Stimulated activated CD4-positive, alpha-beta T cell treated with anti-CD3 and anti-CD28 coated beads, Interleukin-1b, Interleukin-23, amount 100 ng/mL, for 4 hours (primary cell): ENCODE data around the gene SULF2.

ENCODE experiments used
- DNase-seq, 2 donors: peaks; one replicate each; pipeline ENCODE4 v3.0.0-alpha.2; 2020; ENCODE audit warnings: low read depth in 2 of 2

SULF2 gene

GRCh38 chr20:47762699-47763268 is 22.5 kb downstream of the SULF2 start:
- DNase-seq: no peak

DNA sequence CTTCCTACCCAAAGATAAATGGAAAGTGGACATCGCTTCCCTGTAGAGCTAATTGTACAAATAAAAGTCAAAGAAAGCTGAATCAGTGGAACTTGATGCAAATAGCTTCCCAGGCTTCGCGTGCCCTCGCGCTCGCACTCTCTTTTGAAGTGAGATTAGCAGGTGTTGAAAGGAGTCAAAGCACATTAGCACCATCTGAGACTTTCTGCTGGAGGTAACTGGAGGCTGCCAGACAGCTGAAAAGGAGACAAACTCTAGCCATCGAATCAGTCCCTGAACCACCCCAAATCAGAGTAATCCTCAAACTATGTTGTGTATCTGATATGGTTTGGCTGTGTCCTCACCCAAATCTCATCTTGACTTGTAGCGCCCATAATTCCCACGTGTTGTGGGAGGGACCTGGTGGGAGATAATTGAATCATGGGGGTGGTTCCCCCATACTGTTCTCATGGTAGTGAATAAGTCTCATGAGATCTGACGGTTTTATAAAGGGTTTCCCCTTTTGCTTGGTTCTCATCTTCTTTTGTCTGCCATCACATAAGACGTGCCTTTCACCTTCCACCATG is 23.7 kb downstream of the SULF2 start:
- DNase-seq: no peak

DNA sequence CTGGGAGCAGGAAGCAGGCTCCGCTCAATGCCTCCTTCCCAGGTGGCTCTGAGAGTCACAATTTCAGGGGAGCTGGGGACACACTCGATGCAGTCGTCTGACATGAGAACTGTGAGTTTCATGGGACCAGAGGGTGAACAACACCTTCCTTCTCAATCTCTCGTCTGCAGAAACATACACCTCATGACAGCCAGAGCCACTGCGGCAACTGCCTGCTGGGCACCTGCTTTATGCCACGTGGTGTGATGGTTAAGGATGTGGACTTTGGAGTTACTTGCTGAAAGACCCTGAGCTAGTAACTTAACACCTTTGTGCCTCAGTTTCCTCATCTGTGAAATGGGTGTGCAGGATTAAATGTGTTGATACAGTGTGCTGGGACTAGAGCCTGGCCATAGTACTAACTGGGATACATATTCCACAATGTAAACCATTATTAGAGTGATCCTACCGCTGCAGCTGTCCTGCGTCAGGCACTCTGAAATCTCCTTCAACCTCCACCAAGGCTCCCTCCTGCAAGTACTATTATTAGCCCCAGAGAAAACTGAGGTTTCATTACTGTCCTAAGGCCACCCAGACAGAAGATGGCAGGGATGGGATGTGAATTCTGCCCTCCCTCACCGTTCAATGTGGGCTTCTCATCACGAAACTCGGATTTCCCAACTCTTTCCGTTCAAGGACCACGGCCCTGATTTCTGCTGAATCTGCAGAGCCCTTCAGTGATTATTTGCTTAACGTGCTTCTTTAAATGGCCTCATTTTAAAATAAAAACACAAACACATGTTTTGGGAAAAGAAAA is 24.4 kb downstream of the SULF2 start:
- DNase-seq: no peak

DNA sequence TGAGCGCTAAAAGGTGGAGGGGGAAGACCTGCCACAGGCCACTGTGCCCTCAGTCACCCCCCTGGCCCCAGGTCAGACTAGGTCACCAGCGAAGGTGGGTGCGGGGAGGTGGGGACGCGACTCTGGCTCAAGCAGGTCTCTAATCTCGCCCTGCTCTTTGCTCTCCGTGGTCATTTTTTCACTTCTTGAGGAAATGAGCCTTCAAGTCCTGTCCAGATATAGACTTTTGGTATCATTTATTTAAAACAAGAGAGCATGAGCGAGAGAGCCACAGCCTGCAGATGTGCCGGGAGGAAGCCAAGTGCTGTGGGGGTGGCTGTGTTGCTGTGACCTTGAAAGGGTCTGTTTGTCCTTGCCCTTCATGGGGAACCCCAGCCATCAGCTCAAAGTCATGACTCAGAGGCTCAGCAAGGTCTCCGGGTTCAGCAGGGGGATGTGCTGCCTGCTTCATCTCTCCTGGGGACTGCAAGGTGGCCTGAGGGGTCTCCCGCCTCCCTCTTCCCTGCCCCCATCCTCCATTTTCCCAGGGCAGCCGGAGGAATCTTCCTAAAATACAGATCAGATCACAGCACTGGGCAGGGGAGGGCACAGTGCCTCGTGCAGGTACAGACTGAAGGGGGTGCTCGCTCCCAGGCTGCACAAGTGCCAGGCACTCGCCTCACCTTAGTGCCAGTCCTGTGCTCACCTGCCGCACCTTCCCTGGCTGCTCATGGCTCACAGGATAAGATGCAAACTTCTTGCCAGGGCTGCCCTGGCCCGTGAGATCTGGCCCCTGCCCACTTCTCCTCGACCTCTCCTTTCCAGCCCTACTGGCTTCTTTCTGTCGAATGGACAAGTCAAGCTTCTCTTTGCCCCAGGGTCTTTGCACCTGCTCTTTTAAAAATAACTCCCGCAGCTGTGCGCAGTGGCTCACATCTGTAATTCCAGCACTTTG is 26.5 kb downstream of the SULF2 start:
- DNase-seq: no peak

- DNase-seq: no peak
These were observed 27.9 kb downstream of the SULF2 start for GRCh38 chr20:47757145-47758035.

GRCh38 chr20:47754946-47755652 is 30.2 kb downstream of the SULF2 start:
- no peak for DNase-seq

- no peak for DNase-seq
These were observed 30.9 kb downstream of the SULF2 start for GRCh38 chr20:47754388-47754715.

DNA sequence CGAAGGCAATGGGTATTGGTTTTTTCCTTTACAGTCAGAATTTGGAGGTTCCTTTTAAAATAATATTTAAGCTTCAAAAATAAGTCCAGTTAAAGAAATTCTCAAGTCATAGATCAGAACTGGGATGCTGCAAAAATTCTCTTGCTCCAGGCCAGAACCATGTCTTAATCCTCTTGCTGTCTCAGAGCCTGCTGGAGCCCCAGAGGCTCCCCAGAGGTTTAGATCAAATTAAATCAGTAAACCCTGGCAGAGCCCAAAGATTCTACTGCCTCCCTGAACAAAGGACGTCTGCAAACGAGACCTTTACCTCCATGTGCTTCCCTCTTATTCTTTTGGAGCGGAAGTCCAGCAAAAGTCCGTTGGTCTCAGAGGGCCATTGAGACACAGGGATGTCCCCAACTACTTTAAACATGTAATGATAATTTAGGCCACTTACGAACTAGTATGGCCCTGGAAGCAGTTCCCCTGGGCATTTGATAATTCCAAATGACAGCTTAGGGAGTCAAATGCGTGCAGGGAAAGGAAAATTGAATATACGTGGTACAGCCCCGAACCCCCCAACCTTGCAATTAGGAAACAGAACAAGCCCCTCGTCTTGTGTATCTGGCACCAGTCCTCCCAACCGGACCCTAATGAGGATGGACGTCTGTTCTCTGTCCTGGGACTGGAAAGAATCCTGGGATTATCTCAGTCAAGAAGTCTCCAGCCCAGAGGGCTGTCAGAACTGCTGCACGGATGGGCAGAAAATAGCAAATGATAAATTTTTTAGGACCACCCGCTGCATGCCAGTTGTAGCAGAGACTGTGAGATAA is 31.5 kb downstream of the SULF2 start:
- DNase-seq: no peak

DNA sequence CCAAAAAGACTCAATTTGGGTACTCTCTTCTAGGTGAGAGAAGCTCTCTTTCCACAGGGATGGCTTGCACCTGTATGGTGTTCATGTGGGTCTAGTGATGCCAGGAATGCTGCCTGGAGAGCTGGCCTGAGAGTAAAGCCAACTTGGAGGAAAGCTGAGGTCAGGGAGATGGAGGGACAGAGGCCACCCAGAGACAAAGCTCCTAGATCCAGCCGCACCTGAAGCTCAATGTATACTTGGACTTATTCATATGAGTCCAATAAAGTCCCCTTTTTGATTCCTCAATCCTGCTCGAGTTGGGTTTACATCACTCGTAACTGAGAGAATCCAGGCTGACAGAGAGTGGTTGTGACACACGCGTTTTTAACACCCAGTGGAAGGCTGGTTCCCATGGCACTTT is 33.8 kb downstream of the SULF2 start:
- DNase-seq: no peak

GRCh38 chr20:47749339-47749738 is 35.9 kb downstream of the SULF2 start:
- no peak for DNase-seq

GRCh38 chr20:47748823-47749222 is 36.5 kb downstream of the SULF2 start:
- DNase-seq: no peak

- no peak for DNase-seq
These were observed 37.2 kb downstream of the SULF2 start for GRCh38 chr20:47748069-47748468.

GRCh38 chr20:47747669-47748031 is 37.6 kb downstream of the SULF2 start:
- DNase-seq: no peak

GRCh38 chr20:47744803-47745202 is 40.5 kb downstream of the SULF2 start:
- DNase-seq: no peak

DNA sequence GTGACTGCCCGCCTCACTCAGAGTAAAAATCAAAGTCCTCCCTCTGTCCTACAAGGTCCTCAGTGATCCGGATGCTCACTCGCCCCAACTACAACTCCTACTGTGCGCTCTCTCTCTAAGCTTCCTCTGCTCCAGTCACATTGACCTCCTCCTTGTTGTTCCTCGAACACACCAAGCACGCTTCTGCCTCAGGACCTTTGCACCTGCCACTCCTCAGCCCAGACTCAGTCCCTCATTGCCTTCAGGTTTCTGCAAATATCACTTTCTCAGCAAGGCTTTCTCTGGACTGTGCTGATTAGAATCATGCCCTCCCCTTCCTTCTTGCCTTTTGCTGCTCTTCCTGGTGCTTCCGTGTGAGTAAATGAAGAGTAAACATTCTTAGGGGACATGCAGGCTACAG is 41.6 kb downstream of the SULF2 start:
- DNase-seq: no peak

DNA sequence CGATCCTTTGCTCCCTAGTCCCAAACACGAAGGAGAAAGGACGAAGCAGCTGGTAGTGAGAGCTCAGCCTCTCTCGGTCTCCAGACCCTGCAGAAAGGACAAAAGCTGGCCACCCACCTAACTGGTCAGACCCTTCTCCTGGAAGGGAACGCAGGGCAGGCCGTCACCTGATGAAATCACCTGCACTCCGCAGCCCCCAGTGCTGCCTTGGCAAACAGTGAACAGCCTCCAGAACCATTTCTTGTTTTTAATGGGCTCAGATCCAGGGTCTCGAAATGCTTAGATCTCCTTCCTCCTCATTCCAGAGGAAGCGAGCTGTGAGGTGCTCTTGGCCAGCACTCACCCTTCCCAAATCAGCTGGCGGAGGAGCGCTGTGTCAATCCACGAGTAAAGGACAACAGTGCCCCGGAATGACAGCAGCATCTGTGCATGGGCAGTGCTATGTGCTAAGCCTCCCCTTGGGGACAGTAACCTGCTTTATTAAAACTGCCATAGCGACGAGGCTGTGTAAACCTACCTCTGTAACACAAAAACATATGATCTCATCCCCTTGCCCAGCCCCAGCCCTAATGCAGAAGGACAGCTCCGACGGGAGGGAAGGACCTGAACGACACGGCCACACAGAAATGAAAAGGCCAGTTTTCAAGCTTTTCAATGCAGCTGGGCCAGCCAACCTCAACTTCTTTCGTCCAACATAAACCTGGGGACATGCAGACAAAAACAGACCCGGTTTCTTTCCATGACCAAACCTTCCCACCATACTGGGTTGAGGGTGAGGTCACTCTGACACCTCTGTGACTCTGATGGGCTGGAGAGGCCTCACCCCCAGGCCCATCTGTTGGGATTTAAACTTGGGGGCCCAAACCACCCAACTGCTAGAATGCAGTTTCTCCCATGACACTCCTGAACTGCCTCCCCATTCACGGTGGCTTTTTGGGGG is 43.3 kb downstream of the SULF2 start:
- DNase-seq: no peak

- DNase-seq: no peak
These were observed 44.5 kb downstream of the SULF2 start for GRCh38 chr20:47740862-47741184.

DNA sequence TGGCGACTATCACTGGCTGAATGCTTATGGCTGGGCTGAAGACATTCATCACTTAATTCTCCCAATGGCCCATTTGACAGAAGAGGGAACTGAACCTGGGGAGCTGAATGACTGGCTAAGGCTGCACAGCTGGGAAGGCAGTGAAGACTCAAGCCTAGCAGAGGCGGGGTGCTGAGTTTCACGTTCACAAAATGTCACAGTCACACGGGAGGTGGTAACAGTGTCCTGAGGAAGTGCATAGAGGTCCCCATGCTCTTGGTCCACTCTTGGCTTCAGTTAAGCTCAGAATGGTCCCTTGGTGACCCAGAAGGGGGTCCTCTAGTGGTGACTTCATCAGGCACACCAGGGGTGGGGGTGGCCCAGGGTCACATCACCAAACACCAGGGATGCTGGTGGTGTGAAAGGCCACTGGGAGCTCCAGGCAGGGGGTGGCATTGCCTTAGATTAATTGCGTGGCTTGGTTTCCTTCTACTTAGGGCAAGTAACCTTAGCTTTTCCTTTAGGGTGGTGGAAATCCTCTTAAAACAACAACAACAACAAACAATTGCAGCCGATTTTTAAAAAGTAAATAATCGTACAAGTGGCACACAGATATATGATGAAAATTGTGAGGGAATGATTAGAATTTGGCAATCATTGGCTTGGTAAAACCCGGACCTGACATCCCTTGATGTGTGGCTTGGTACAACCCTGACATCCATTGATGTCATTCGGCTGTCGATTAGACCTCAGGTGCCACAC is 45.0 kb downstream of the SULF2 start:
- no peak for DNase-seq
